NCI-H2029 treated with DMSO at 0.1 percent for 48 hours (cell line): ENCODE measurements around the gene ZWILCH.
"Not testable (repeated sequence)": the region's sequence is repeated elsewhere in the genome, so short reads cannot be mapped to it uniquely, and the experiment has no call there.

Experiments
- DNase-seq: peaks from one replicate; lab custom pipeline; 2025; lab: John Stamatoyannopoulos, UW

The ZWILCH gene

DNA sequence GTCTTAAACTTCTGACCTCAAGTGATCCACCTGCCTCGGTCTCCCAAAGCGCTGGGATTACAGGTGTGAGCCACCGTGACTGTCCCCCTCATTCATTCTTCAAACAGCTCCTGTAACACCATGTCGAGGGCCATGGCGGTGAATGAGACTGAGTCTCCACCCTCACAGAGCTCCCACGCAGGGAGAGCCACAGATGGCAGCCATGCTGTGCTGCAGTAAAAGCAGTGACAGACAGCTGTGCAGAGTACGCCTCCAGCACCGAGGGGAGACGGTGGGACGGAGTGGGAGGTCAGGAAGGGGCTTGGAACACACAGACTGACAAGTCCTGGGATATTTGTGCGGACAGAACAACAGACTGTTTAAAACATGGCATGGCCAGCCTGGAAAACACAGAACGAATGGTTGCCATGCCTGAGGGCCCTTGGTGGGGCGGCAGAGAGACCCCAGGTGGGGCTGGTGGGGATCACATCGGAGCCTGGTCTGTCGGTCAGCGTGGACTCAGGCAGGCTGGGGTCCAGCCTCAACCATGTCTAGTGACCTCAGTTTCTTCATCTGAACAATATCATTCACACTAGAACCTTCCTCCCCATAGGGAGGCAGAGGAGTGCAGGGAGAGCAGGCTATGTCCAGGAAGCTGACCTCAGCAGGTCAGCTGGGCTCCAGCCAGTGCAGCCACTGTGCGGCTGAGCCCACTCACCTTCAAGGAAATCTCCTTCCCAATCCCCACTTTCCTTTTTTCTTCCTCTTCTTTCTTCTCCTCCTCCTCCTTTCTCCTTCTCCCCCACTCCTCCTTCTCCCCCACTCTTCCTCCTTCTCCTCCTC is 81.2 kb downstream of the ZWILCH start:
- no peak for DNase-seq

DNA sequence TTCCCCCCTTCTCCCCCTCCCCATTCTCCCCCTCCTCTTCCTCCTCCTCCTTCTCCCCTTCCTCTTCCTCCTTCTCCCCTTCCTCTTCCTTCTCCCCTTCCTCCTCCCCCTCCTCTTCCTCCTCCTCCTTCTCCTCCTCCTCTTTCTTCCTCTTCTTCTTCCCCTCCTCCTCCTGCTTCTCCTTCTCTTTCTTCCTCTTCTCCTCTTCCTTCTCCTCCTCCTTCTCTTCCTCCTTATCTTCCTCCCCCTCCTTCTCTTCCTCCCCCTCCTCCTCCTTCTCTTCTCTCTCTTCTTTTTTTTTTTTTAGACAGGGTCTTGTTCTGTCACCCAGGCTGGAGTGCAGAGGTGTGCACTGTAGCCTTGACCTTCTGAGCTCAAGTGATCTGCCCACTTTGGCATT is 81.9 kb downstream of the ZWILCH start:
- DNase-seq: no peak

DNA sequence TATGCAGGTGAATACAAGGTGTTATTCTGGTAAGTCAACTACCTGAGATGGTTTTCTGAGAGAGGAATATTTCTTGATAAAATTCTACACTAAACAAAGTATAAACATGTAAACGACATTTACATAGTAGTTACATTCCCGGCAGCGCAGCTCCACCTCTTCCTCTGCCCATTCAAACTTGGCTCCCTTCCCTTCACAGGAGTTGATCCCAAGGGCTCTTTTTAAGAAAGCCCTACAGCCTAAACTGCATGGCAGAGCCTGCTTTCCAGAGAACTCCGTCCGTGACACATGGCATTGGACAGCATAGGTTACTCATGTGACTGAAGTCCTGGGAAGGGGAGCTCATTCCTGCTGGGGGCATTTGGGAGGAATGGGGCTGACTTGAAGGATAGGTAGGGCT is 82.6 kb downstream of the ZWILCH start:
- DNase-seq: no peak

DNA sequence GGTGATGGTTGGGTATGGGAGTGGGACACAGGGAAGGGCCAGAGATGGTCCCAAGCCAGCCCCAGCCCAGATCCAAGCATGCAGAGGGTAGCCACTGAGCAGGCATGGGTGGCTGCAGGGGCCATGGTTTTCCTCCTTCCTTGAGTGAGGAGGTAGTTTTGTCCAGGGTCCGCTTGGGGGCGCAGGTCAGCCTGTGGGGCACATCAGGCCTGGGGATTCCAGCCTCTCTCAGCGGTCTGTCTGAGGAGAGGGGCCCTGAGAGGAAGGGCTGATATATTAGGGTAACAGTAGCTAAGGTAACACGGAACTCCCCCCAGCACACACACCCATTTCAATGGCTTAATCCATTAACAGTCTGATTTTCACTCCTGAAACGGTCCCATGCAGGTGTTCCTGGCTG is 83.4 kb downstream of the ZWILCH start:
- DNase-seq: no peak

- no peak for DNase-seq
Observed at GRCh38 chr15:66588971-66589370, 83.8 kb downstream of the ZWILCH start.

DNA sequence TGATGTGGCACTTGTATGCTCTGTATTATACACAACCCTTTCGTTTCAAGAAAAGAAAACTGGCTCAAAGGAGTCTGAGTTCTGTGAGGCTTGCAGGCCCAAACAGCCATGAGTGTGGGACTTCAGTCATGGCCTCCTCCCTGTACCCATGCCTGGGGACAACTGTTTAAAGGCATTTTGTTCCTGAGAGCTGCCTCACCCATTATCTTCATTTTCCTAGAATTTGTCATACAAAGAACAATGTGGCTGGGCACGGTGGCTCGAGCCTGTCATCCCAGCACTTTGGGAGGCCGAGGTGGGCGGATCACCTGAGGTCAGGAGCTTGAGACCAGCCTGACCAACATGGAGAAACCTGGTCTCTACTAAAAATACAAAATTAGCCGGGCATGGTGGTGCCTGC is 84.3 kb downstream of the ZWILCH start:
- DNase-seq: not testable (repeated sequence)

GRCh38 chr15:66590435-66590834 is 85.3 kb downstream of the ZWILCH start:
- no peak for DNase-seq

- DNase-seq: no peak
Observed at GRCh38 chr15:66591322-66591862, 86.3 kb downstream of the ZWILCH start.

DNA sequence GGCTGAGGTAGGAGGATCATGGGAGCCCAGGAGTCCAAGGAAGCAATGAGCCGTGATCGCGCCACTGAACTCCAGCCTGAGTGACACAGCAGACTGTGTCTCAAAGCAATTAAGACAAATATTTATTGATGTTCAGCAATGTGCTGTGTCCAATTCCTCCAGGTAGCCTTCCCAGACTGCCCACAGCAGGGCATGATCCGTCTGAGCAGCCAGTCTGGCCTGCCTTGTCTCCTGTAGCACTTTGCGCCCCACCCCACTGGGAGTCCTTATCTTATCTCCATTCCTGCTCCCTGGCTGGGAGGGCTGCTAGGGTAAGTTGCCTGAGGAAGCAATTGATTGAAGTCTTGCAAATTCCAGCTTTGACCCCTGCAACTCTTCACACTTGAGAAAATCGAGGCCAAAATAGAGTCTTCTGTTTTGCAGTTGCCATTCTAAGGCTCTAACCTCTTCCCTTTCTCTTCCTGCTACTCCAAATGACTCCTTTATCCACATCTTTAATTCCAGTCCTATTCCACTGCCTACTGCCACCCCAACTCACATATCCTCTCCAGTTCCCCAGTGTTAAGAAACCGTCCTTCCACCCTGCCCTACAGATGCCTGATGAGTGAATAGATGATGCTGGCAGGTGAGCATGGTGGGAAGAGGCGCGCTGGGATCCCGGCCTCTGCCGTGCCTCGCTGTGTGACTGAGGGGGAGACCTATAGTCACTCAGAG is 87.5 kb downstream of the ZWILCH start:
- DNase-seq: no peak

DNA sequence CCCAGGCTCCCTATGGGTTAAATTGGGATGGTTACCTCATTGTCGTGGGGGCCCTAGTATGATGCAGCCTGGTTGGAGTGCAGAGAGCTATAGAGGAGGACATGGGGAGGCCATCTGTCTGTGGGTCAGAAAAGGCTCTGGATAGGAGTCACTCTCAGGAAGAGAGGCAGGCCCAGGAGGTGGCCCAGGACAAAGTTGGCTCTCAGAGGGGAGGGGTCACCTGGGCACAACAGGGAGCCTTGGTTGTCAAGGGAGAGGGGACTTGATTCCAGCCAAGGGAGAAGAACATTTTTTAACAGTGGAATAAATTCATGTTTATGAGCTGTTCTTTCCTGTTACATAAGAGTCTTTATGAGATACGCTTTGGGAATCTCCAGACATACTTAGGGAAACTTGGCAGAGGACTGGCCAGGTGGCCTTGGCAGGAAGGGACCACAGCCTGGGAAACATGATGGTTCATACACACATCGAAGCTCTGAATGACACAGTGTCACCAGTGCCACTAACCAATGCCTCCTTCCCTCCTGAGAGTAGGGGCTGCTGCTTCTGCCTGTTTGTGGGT is 88.2 kb downstream of the ZWILCH start:
- no peak for DNase-seq

GRCh38 chr15:66594344-66594743 is 89.2 kb downstream of the ZWILCH start:
- no peak for DNase-seq

- DNase-seq: no peak
Observed at GRCh38 chr15:66594836-66595235, 89.7 kb downstream of the ZWILCH start.

DNA sequence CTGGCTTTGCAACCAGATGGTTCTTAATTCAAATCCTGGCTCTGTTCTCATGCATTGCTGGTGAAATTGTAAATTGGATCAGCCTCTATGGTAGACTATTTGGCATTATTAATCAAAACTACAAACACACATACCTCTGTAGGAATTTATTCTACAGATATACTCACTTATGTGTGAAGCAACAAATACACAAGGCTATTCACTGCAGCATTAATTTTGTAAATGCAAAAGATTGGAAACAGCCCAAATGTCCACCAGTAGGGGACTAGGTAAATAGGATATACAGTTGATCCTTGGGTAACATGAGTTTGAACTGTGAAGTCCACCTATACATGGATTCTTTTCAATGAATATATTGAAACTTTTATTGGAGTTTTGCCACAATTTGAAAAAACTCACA is 90.2 kb downstream of the ZWILCH start:
- DNase-seq: no peak

DNA sequence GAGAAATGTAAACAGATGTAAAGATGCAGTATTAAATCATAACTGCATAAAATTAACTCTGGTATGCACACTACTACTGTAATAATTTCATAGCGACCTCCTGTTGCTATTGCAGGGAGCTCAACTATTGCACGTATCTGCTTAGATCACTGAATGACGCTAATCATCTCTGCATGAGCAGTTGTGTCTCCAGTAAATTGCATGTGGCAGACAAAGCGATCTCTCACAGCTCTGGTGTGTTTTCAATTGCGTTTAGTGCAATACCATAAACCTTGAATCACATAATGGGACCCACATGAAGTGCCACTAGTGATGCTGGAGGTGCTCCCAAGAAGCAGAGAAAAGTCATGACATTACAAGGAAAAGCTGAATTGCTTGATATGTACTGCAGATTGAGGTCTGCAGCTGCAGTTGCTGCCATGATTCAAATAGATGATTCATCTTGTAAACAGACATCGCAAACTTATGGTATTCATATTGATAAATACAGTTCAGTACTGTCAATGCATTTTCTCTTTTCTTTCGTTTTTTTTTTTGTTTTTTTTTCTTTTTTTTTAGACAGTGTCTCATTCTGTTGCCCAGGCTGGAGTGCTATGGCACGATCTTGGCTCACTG is 90.9 kb downstream of the ZWILCH start:
- no peak for DNase-seq

DNA sequence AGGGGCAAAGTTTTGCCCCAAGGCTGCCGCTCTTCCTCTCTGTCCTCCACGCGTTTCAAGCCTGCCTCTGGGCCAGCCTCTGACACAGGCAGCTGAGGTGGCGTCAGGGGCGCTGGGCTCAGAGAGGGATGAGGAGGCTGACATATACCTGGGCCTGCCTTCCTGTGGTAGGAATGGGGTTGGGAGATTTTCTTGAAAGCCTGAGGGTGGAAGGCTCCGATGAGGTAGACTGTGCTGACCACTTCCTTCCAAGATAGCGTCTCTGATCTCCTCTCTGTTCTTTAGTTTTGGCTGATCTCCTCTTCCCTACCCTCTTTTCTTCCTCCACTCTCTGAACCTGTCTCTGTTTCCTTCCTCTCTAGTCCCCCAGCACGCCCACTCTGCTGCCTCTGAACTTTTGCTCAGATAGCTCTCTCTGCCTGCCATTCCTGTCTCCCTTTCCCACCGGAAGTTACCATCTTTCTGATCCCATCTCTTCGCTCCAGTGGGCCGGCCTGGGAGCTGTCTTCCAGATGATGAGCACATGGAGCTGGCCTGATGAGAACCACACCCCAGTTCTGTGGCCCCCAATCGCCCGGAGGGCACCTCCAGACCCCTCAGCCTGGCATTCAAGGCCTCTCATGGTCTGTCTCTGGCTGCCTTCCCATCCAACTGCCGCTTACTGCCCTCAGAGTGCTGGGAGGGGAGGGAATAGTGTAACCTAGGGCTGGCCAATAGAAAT is 93.1 kb downstream of the ZWILCH start:
- no peak for DNase-seq
